Peyer's patch (tissue), 4 donors: ENCODE results near the gene PGAM2.

Experiments
- POLR2A ChIP-seq, 2 donors: fragments of 450-650 bp; IDR thresholded peaks; one replicate each; pipeline ENCODE4 v1.5.1; 2017; ENCODE audit warnings: antibody characterized with exemption in 2 of 2, mild to moderate bottlenecking in 2 of 2, moderate library complexity in 2 of 2
- TF ChIP-seq, protein P1 (sequence below), 6 experiments: fragments of 450-650 bp in 4 of 6; fragments of 200-600 bp in 2 of 6; sonication (generic) in 1 of 6; IDR thresholded peaks; one replicate each; pipeline ENCODE4 v1.5.1; 2017 to 2019; ENCODE audit warnings: antibody characterized with exemption in 6 of 6, mild to moderate bottlenecking in 3 of 6, moderate library complexity in 1 of 6

DNA sequence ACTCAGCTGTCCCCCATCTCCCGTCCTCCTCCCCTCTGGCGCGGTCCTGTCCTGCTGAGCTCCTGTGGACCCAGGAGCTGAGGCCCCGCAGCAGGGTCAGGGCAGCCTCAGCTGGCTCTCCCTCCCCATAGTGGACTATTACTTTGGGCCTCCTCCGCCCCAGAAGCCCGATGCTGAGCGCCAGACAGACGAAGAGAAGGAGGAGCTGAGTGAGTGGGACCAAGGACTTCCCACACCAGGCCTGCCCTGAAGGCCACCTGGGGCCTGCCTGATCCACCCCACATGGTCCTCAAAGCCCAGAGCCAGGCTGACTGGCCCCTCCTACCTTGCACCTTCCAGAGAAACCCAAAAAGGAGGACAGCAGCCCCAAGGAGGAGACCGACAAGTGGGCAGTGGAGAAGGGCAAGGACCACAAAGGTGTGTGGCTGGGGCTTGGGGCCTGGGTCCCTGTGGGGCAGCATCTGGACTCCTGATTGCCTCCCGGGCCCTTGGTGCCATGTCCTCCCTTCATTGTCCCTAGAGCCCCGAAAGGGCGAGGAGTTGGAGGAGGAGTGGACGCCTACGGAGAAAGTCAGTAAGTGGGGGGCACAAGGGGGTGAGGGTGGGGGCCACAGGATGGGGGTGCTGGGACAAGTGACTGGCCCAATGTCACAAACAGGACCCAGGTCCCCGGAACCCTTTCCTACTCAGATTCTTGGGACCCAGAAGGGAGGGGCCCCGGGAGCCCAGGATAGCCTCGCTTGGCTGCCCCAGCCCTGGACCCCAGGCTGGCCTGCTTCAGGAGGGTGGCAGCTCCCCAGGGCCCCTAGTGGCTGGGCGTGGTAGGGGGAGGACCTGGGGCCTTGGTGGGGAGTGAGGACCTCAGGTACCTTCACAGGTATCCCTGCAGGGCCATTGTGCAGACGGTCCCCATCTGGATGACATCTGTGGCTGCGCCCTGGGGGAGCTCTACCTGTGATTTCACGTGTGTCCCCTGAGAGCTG lies 43.7 kb upstream of the PGAM2 start:
- TF ChIP-seq, protein P1, sequence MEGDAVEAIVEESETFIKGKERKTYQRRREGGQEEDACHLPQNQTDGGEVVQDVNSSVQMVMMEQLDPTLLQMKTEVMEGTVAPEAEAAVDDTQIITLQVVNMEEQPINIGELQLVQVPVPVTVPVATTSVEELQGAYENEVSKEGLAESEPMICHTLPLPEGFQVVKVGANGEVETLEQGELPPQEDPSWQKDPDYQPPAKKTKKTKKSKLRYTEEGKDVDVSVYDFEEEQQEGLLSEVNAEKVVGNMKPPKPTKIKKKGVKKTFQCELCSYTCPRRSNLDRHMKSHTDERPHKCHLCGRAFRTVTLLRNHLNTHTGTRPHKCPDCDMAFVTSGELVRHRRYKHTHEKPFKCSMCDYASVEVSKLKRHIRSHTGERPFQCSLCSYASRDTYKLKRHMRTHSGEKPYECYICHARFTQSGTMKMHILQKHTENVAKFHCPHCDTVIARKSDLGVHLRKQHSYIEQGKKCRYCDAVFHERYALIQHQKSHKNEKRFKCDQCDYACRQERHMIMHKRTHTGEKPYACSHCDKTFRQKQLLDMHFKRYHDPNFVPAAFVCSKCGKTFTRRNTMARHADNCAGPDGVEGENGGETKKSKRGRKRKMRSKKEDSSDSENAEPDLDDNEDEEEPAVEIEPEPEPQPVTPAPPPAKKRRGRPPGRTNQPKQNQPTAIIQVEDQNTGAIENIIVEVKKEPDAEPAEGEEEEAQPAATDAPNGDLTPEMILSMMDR (IDR thresholded peaks at IDR 0.05): no peak
- TF ChIP-seq POLR2A (IDR thresholded peaks at IDR 0.05): no peak
